ENCODE results near the gene EPN3. TPM values are rescaled to one million over a fixed set of nuclear protein-coding genes. Genes with fewer than 3 reads are reported as not detected.

The EPN3 gene
- total RNA-seq, 1 experiment from 2014 or later, result 22.8 TPM

GRCh38 chr17:50505591-50506130, 26.9 kb upstream of the EPN3 start:
- no peak overlapping the region for H2AFZ ChIP-seq
- ChIA-PET POLR2A (ENCODE audit: unreplicated experiment) (no interaction called here), CTCF (no interaction called here)

DNA sequence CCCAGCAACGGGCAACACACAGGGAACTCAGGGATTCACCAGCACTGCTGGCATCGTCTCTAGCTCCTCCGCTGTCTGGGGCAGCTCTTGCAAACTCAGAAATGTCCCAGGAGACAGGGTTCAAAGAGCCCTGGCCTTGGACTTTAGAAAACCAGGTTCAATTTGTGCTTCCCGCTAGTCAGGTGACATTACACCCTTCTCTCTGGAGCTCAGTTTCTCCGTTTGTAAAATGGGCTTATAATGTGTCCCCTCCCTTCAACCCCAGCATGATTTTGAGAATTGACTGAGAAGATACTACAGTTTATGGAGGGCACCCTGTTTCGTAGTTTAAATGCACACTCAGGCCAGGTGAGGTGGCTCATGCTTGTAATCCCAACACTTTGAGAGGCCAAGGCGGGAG, 26.2 kb upstream of the EPN3 start:
- no peak overlapping the region for H2AFZ ChIP-seq
- POLR2A ChIA-PET (ENCODE audit: unreplicated experiment), result interaction anchor here (0.8 kb wide), 1 partner anchor 54 kb away, joined by 6 read pairs; no protein-coding TSS in a partner anchor

More at GRCh38 chr17:50505591-50506130, 26.9 kb upstream of the EPN3 start:
- BruUV-seq (replicated peaks), result no TSS peak
- Histone ChIP-seq H3K79me2 (ENCODE audit: low read depth) (no peaks in the 10 kb centered on the region), H3K4me1 (replicated peaks; ENCODE audit: insufficient read depth) (peaks cover 23% of the 10 kb centered on the region), H3K27ac (no peak overlapping the region), H3K9me2 (ENCODE audit: insufficient read depth) (no peaks in the 10 kb centered on the region), H3K4me2 (no peak overlapping the region), H3F3A (ENCODE audit: insufficient read depth, low read depth) (peaks cover 23% of the 10 kb centered on the region), H3K36me3 (ENCODE audit: low read depth) (no peaks in the 10 kb centered on the region), H4K20me1 (ENCODE audit: insufficient read depth) (no peaks in the 10 kb centered on the region), H3K27me3 (ENCODE audit: insufficient read depth, low read depth) (no peaks in the 10 kb centered on the region), H3K9me3 (ENCODE audit: insufficient read depth, low read depth) (no peaks in the 10 kb centered on the region), H3K4me3 (no peak overlapping the region)
- TF ChIP-seq EZH2 (IDR thresholded peaks at IDR 0.05; ENCODE audit: low read depth), result no peak
- TF ChIP-seq, protein P1, sequence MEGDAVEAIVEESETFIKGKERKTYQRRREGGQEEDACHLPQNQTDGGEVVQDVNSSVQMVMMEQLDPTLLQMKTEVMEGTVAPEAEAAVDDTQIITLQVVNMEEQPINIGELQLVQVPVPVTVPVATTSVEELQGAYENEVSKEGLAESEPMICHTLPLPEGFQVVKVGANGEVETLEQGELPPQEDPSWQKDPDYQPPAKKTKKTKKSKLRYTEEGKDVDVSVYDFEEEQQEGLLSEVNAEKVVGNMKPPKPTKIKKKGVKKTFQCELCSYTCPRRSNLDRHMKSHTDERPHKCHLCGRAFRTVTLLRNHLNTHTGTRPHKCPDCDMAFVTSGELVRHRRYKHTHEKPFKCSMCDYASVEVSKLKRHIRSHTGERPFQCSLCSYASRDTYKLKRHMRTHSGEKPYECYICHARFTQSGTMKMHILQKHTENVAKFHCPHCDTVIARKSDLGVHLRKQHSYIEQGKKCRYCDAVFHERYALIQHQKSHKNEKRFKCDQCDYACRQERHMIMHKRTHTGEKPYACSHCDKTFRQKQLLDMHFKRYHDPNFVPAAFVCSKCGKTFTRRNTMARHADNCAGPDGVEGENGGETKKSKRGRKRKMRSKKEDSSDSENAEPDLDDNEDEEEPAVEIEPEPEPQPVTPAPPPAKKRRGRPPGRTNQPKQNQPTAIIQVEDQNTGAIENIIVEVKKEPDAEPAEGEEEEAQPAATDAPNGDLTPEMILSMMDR (conservative IDR thresholded peaks at IDR 0.05), result no peak
- DNase-seq, result no peak
- intact Hi-C loops (cut with micrococcal nuclease; ENCODE audit: unreplicated experiment), result loop anchor here (2.0 kb wide), 1 partner anchor 29 kb away; no protein-coding TSS in a partner anchor

GRCh38 chr17:50507871-50508572, 24.5 kb upstream of the EPN3 start, which contains the start of gene MYCBPAP:
Gene MYCBPAP, plus strand, starts transcription at chr17:50508439. Its CDS starts 236 bp downstream, at chr17:50508675.
- CTCF ChIA-PET, result interaction anchor here (0.5 kb wide), 1 partner anchor 30 kb away, joined by 7 read pairs; no protein-coding TSS in a partner anchor
- Histone ChIP-seq H3K4me3 (peak within 1 kb of the TSS; percentile 44; the same call in 1 of the 2 replicates), H3K4me2 (peak within 1 kb of the TSS; percentile 66)

More for the DNA sequence above, 26.2 kb upstream of the EPN3 start:
- Histone ChIP-seq H3K79me2 (ENCODE audit: low read depth) (no peaks in the 10 kb centered on the region), H3K9me3 (ENCODE audit: insufficient read depth, low read depth) (no peaks in the 10 kb centered on the region), H3K27me3 (ENCODE audit: insufficient read depth, low read depth) (no peaks in the 10 kb centered on the region), H3K4me2 (no peak overlapping the region), H3K4me1 (replicated peaks; ENCODE audit: insufficient read depth) (peaks cover 30% of the 10 kb centered on the region), H4K20me1 (ENCODE audit: insufficient read depth) (no peaks in the 10 kb centered on the region), H3K4me3 (no peak overlapping the region), H3F3A (ENCODE audit: insufficient read depth, low read depth) (peaks cover 29% of the 10 kb centered on the region), H3K9me2 (ENCODE audit: insufficient read depth) (no peaks in the 10 kb centered on the region), H3K27ac (no peak overlapping the region), H3K36me3 (ENCODE audit: low read depth) (no peaks in the 10 kb centered on the region)
- DNase-seq, result no peak
- TF ChIP-seq, protein P1 (conservative IDR thresholded peaks at IDR 0.05), result no peak
- no peak for TF ChIP-seq EZH2 (IDR thresholded peaks at IDR 0.05; ENCODE audit: low read depth)
- intact Hi-C loops (cut with micrococcal nuclease; ENCODE audit: unreplicated experiment), result no loop called here
- no TSS peak for BruUV-seq (replicated peaks)
- CTCF ChIA-PET, result interaction anchor here (0.6 kb wide), 1 partner anchor 34 kb away, joined by 6 read pairs; no protein-coding TSS in a partner anchor

More at GRCh38 chr17:50507871-50508572, 24.5 kb upstream of the EPN3 start, which contains the start of gene MYCBPAP:
- no peaks in the 10 kb centered on the region for H3K79me2 ChIP-seq (ENCODE audit: low read depth)
- H3K9me2 ChIP-seq (ENCODE audit: insufficient read depth), result no peaks in the 10 kb centered on the region
- H2AFZ ChIP-seq, result peak within 1 kb of the TSS; percentile 66
- BruUV-seq (replicated peaks), result no TSS peak
- intact Hi-C loops (cut with micrococcal nuclease; ENCODE audit: unreplicated experiment), result no loop called here
- no peaks in the 10 kb centered on the region for H4K20me1 ChIP-seq (ENCODE audit: insufficient read depth)
- peaks cover 42% of the 10 kb centered on the region for H3K4me1 ChIP-seq (replicated peaks; ENCODE audit: insufficient read depth)
- DNase-seq, result peak in 1 of 2 experiments; percentile 76
- POLR2A ChIA-PET (ENCODE audit: unreplicated experiment), result interaction anchor here (0.7 kb wide), 1 partner anchor 154 kb away, joined by 26 read pairs; no protein-coding TSS in a partner anchor
- H3K9me3 ChIP-seq (ENCODE audit: insufficient read depth, low read depth), result no peaks in the 10 kb centered on the region
- H3K27me3 ChIP-seq (ENCODE audit: insufficient read depth, low read depth), result no peaks in the 10 kb centered on the region
- H3K27ac ChIP-seq, result no peak within 1 kb of the TSS
- H3K36me3 ChIP-seq (ENCODE audit: low read depth), result no peaks in the 10 kb centered on the region
- H3F3A ChIP-seq (ENCODE audit: insufficient read depth, low read depth), result peaks cover 39% of the 10 kb centered on the region
- TF ChIP-seq, protein P1 (conservative IDR thresholded peaks at IDR 0.05), result no peak
- TF ChIP-seq EZH2 (IDR thresholded peaks at IDR 0.05; ENCODE audit: low read depth), result no peak
